Colon (tissue), 2 donors: Measurements from ENCODE around the gene PARS2.

Source experiments
- FAIRE-seq: peaks from 2 replicates; lab custom pipeline; 2012; peaks lifted over from hg19 to GRCh38; lab: Jason Lieb, UNC
- donor health status: control.
- donor health status: control.

PARS2 gene

DNA sequence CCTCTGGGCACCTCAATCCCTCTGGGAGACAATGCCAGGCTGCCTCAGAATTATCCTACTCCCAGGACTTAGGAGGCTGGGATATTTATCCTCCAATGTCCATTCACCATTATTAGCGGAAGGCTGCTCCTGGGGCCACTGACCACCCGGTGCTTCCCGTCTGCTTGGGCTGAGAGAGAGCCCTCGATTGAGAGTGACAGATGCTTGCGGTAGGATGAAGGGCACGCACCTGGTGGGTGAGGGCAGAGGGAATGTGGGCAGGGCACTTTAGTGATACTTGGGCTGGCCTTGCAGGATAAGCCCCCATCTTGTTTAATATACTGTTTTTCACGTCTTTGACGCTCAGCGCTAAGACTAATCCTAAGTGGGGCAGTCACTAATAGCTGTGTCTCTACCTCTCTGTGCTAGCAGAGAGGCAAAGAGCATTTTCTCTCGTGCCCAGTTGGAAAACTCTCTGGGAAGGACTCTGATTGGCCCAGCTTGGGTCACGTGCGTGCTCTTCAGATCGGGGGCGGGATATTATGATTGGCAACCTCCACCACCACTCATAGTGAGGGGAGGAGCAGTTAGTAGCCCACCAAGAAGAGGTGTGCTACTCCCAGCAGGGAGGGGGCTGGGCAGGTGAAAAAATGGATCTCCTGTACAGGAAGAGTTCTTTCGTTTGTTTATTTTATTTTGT is 10.6 kb upstream of the PARS2 start:
- FAIRE-seq = no peak

DNA sequence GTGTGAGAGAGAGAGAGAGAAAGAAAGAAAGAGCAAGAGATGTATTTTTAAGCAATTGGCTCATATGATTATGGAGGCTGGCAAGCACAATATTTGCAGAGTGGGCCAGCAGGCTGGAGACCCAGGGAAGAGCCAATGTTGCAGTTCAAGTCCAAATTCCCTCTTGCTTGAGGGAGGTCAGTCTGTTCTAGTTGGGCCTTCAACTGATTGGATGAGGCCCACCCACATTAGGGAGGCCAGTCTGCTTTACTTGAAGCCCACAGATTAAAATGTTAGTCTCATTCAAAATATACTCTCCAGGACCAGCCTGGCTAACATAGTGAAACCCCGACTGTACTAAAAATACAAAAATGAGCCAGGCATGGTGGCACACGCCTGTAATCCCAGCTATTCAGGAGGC is 8.6 kb upstream of the PARS2 start:
- FAIRE-seq = no peak

DNA sequence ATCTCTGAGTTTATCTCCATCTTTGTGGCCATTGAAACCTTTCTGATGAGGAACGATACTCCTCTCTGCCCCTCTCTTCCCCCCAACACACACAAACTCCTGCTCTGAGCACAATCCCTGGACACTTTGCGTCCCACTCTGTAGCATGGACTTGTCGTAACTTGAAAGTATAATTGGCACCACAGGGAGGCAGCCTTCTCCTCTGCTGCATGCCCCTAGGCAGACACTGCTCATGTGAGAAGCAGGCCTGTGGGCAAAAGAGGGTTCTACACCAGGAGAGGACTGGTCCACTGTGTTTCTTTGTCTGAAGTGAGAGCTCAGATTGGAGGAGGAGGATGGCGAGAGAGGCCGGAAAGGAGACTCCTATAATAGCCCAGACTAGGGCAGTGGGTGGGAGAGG is 3.8 kb upstream of the PARS2 start:
- no peak for FAIRE-seq

DNA sequence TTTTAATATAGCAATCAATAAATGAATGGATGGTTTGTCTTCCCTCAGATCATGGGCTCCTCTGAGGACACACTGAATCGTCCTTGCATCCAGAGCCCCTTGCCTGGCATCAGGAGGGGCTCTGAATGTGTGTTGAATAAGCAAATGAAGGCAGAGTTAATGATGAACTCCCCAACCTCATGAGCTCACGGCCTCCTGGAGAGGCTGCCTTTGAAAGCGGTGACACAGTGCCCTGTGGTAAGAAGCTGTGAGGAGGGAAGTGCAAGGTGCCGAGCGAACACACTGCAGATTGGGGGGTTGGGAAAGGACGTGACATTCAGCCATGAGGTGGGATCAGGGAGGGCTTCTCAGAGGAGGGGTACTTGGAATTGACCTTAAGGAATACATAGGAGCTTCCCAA is 3.2 kb upstream of the PARS2 start:
- FAIRE-seq = no peak

DNA sequence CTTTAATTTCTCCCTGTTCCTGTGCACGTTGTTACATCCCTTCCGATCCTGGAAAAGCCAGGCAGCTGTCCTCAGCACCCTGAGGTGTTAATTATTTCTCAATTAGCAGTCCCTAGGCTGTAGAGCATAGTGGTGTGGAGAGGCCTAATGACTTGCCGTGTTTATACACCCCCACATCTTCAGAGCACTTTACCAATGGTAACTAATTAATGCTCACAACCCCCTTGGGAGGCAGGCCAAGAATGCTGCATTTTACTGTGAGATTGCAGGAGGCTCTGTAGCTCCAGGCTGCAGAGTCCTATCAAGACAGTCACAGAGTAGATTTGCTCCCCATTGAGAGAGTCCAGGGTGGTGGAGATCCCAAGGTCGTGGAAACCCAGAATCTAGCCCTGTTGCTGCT is 2.4 kb upstream of the PARS2 start:
- no peak for FAIRE-seq

DNA sequence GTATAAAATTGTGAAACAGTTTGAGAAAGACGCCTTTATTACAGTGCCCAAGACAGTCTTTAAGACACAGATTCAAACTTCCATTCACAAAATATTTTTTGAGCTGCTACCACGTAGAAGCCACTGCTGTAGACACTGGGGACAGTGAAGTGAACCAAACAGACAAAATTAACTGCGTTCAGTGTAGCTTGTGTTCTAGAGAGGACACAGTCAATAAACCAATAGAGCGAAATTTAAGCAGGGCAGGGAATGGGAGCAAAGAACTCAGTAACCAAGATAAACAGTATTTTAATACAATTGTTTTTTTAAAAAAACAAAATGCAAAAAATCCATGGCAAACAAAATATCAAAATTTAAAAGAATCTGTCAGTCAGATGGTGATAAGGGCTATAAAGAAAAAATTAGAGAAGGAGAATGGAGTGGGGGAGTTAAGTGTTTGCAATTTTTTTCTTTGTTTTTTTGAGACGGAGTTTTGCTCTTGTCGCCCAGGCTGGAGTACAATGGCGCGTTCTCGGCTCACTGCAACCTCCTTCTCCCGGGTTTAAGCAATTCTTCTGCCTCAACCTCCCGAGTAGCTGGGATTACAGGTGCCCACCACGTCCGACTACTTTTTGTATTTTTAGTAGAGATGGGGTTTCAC is 719 bp upstream of the PARS2 start:
- no peak for FAIRE-seq

DNA sequence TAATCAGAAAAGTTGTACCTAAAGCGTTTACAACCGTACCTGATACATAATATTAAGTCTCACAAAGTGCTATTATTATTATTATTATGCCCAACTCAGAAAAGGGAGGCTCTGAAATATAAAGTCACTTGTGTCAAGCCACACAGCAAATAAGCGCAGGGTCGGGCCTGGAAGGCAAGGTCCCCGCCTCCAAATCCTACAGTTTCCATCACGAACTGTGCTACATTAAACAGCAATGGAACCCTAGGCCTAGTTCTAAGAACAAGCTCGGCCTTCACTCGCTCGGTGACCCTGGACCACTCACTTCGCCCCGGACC is 549 bp downstream of the PARS2 start:
- no peak for FAIRE-seq

DNA sequence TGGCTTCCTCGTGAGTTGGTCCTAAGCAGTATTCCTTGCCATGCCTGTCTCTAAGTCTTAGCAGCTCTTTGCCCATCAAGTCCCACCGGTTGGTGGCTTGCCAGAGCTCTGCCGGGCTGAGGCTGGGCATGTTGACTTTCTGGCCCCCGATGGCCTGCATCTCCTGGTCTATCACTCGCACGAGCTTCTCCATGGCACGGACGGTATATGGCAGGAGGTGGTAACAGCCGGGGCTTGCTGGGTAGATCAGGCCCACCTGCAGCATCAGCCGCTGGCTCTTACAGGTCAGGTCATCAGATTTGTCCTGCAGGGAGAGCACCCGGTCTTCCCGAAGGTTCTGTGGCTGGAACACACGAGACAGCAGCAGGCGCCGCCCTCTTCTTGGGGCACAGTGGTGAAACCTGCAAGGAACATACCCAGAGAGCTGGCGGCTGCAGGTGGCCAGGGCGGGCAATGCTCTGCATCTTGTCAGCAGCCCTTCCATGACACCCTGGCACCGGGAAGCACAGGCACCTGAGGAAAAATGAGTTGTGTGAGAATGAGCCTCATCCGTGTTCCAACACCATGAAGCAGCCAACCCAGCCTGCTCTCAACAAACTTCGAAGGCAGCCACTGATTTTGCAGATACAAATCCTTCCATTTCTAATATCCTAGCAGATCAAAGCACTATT is 5.5 kb downstream of the PARS2 start:
- no peak for FAIRE-seq

DNA sequence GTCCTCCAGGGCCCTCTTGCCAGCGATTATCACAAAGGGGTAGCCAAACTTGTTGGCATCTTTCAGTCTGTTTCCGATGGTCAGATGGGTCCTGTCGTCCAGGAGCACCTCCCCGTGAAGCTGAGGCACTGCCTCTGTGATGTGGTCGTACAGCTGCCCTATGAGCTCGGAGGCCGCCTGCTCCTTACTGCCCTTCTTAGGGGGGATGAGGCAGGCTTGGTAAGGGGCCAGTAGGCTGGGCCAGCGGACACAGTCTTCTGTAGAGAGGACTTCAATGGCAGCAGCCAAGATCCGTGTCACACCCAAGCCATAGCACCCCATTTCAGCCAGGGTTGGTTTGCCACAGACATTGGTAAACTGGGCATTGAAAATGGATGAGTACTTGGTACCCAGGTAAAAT is 6.5 kb downstream of the PARS2 start:
- no peak for FAIRE-seq

DNA sequence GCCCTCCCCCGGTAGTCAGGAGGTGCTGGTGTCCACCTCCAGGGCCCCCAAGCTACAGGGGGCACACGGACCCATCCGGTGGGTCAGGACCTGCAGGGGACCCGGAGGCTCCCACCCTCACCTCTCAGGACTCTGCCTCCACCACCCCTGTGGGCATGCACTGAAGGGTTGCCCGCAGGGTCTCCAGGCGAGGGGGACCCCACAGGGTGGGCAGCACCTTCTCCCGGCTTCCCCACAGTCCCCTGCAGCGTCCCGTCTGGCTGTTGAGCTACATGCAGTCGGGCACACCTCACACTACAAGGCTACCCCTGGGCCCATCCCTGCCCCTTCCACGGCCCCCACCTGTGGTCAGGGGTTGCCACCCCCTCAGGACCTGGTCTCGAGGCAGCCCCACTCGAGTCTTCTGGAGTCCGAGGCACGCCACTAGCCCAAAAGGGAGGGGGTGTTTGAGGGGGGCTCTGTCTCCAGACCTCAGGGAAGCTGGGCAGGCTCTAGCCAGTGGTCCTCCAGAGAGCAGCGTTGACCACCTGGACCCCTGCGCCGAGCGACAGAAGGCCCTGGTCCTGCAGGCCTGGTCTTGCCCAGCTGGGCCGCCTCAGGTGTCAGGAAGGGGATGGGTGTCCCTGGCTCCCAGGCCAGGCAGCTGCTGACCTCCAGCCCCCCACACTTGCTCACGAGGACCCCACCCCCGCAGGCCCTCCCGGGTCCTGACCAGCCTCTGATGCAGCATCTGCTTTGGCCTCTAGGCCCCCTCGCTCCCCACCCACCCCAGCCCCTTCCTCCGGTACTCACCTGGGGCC is 9.6 kb downstream of the PARS2 start:
- no peak for FAIRE-seq

DNA sequence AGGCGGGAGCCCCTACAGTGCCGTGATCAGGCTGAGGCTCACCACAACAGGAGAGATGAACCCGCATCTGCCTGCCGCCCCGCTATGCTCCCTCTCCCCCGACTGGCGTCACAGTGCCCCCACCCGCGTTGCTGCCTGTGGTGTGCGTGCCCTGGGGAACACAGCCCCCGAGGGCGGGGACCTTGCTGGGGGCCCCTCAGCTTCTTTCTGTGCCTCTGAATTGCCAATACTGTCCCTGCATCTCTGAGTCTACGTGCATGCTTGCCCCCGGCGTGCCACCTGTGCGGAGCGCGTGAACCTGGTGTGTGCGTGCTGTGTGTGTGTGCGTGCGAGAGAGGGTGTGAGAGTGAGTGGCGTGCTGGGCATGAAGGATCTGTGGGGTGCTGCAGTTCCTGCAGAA is 10.3 kb downstream of the PARS2 start:
- no peak for FAIRE-seq

DNA sequence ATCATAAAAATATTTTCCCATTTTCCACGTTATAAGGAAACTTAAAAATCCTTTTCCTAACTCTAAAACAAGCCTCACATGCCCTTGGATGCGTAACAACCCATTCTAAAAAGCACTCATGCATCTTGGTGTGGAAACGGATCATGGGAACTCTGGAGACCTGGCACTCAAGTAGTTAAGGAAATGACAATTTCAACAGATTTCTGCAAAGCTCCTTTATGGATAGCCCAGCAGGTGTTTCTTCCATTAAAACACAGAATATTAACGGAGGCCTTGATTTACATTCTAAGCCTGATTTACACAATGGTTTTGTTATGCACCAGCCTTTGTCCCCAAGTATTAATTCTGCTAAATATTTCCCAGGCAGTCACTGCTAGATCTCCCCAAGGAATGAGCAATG is 12.9 kb downstream of the PARS2 start:
- FAIRE-seq = no peak

DNA sequence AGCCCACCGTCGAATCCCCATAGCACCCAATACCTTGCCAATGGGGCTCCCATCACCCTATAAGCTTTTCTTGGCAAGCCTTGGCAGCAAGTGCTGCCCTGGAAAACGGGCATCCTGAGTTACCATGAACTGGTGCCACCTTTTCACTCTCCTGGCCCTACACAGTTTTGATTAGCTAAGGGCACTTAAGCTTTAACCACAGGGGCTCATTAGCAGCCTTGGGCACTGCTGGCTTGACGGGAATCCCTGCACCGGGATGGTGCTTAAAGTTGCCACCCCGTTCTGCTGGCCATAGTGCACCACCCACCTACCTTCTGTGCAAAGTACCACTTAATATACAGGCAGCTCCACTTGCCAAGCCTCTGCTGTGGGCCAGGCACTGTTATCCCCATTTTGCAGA is 13.7 kb downstream of the PARS2 start:
- FAIRE-seq = no peak

DNA sequence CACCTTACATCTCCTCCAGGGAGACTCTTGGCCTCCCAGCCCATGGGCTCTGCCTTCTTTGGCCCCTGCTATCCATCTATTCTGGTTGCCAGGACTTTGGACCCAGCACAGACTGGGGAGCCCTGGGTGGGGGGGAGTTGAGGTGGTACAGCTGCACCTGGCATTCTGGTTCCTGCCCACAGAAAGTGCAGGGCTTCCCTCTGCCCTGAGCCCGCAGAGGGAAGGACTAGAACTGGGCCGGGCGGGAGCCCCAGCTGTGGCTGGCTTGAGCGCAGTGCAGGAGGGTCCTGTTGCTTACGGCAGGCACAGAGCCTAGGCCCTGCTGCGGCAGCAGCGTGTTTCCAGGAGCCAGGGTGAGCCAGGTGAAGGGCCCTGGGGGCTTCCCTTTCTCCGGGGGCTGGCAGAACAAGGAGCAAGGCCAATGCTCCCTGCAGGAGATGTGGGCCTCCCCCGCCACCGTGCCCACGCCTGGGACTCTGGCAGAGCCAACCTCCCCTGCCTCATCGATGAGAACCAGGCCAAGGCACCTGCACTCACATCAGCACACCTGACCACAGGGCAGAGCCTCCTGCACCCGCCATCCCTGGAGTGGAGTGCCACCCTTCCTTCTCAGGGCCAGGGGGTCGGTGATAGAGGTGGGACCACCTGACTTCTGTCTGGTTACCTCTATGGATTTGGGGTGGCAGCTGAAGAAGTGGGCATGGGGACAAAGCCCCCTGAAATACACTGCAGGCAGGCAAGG is 16.1 kb downstream of the PARS2 start:
- no peak for FAIRE-seq

DNA sequence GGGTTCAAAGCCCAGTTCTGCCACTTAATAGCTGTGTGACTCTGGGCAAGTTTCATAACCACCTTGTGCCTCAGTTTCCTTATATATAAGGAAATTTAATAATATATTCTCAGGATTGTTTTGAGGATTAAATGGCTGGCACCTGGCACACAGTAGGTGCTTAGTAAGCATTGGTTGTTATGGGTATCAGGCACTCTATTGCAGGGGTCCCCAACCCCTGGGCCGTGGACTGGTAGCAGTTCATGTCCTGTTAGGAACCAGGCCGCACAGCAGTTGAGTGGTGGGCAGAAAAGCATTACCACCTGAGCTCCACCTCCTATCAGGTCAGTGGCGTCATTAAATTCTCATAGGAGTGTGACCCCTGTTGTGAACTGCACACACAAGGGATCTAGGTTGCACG is 18.5 kb downstream of the PARS2 start:
- FAIRE-seq = no peak

DNA sequence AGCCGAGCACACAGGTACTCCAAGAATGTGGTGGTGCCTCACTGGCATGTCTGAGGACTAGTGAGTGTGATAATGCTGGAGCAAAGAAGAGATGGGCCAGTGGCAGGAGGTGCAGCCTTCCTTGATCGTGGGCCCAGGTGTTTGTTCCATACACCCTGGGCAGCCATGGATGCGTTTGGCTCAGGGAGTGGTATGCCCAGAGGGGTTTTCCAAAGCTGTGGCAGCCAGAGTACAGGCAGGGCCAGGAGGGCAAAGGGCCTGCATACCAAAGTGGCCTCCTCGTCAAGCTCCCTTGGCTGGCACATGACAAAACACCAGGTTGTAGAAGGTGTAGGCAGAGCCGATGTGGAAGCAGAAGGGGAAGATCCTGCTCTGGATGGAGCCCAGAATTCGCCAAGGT is 19.0 kb downstream of the PARS2 start:
- FAIRE-seq = no peak

DNA sequence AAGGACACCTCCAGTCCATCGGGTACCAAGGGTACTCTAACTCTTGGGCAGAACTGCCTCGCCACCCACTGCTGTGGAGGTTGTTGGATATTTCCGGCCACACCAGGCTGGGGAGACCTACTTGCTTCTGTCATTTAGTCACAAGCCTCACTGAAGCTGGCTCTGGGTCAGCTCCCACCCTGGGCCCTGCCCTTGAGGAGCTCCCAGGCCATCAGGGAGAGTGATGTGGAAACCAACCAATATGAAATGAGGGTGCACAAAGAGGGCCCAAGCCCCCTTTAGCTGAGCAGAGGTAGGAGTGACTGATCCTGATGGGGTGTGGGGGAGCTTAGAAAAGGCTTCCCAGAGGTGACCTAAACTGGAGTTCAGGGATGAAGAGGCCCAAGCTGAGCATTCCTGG is 19.6 kb downstream of the PARS2 start:
- FAIRE-seq = no peak

DNA sequence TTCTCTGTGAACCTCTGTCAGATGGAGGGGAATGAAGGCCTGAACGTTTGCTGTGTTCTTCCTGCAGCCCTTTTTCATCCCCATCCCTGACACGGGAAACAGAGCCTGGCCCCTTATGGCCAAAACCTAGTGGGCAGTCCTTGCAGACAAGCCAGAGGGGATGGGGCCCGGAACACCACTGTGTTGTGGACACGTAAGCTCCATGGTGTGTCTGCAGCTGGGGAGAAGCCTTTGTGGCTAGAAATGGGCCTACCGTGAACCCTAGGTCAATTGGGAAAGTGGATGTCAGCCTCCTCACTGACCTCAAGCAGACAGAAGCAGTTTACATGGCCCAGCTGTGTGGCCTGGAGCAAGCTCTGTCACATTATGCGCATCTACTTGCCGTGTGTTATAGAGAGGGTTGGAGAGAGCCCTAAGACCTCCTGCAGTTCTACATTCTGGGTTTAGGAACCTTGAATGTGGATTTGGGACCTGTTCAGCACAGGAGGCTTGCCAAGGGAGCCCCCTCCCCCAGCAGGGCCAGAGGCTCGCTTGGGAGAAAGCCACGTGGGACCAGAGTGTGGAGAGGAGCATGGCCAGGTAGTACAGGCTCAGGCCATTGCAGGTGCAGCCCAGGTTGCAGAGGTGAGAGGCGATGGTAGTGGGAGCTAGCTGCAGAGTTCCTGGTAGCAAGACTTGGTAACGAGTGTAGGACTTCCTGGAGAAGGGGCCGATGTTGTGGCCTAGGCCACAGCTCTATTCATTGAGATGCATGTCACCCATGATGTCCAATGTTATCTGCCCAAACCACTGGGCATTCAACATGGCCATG is 20.7 kb downstream of the PARS2 start:
- FAIRE-seq = no peak

DNA sequence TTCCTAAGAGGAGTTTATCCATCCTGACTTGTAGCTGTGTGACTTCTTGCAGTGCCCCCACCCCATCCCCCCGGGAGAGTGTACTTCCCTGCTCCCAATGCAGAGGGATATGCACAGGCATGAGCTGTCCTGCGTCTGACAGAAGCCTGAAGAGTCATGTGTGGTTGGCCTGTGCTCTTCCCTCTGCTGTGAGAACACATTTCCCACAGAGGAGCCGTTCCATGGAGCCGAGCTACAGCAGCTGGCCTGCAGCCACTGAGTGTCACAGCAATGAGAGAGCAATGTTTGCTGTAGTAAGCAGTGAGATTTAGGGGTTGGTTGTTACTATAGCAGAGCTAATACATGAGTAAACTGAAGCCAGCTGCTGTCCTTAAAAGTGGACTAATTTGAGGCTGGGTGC is 22.0 kb downstream of the PARS2 start:
- FAIRE-seq = no peak

DNA sequence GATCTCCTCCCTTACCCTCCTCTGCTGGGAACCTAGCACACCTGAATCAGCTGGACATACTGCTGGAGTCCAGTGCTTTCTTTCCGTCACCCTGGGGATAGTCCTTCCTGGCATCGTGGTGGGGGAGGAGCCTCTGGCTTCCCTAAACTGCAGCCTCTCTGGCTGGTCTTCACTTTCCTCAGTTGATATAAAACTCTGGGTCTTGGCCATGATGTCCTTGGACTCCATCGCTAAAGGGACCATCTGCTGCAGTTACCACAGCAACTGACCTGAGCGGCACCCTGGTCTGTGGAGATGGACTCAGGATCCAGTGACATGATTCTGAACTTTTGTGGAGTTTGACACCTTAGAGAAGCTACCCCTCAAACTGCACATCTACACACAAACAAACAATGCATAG is 22.8 kb downstream of the PARS2 start:
- no peak for FAIRE-seq

DNA sequence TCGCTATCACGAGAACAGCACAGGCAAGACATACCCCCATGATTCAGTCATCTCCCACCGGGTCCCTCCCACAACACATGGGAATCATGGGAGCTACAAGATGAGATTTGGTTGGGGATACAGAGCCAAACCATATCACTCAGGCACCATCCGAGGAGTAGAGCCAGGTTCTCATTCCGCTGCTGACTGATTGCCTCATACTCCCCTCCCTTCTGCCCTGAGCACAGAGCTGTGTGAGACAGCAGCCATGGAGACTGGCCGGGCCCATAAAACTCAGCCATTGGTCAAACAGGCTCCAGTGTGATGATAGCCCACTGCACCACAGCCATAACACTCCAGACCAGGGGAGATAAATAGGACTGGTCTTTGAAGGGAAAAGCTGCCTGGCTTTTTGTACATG is 26.1 kb downstream of the PARS2 start:
- no peak for FAIRE-seq

DNA sequence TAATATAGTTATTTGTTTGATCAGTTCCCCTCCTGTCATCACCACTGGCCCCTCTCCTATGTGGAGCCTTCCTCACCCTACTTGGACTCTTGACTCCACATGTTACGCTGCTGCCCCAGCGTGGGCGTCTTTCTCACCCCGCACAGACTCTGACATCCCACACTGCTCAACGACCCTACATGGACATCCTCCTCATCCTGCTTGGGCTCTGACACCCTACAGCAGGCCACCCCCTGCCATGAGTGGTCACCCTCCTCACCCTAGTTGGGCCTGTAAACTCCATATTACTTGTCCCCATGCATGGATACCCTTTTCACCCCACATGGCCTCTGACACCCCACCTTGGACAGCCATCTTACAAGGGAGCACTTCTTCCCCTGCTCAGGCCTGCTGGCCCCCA is 27.6 kb downstream of the PARS2 start:
- FAIRE-seq = no peak
